ENCODE results near the gene EPN1.

Gene EPN1

GRCh38 chr19:55661826-55662225, 13.2 kb upstream of the EPN1 start:
- DNase-seq = no peak

- no peak for DNase-seq
Measured at GRCh38 chr19:55663846-55664536, 11.0 kb upstream of the EPN1 start.

GRCh38 chr19:55666343-55667005, 8.6 kb upstream of the EPN1 start:
- DNase-seq = no peak

GRCh38 chr19:55667006-55667381, 8.0 kb upstream of the EPN1 start:
- DNase-seq = no peak

- no peak for DNase-seq
Measured at GRCh38 chr19:55667511-55667910, 7.5 kb upstream of the EPN1 start.

GRCh38 chr19:55667958-55668357, 7.1 kb upstream of the EPN1 start:
- DNase-seq = no peak

- no peak for DNase-seq
Measured at GRCh38 chr19:55668603-55669348, 6.2 kb upstream of the EPN1 start.

- DNase-seq = no peak
Measured at GRCh38 chr19:55669418-55670279, 5.4 kb upstream of the EPN1 start.

GRCh38 chr19:55670280-55671053, 4.6 kb upstream of the EPN1 start:
- DNase-seq = no peak

GRCh38 chr19:55671054-55671378, 4.0 kb upstream of the EPN1 start:
- DNase-seq = no peak

GRCh38 chr19:55672418-55672817, 2.6 kb upstream of the EPN1 start:
- no peak for DNase-seq

GRCh38 chr19:55673465-55673864, 1.6 kb upstream of the EPN1 start:
- no peak for DNase-seq

- no peak for DNase-seq
Measured at GRCh38 chr19:55673889-55674288, 1.1 kb upstream of the EPN1 start.

- no peak for DNase-seq
Measured at GRCh38 chr19:55674459-55674840, 576 bp upstream of the EPN1 start.

- DNase-seq = no peak
Measured at GRCh38 chr19:55675661-55676354, 782 bp downstream of the EPN1 start.

GRCh38 chr19:55676383-55676782, 1.4 kb downstream of the EPN1 start:
- DNase-seq = no peak

- DNase-seq = no peak
Measured at GRCh38 chr19:55676889-55677505, 2.0 kb downstream of the EPN1 start.

- DNase-seq = no peak
Measured at GRCh38 chr19:55677572-55678028, 2.6 kb downstream of the EPN1 start.

- no peak for DNase-seq
Measured at GRCh38 chr19:55678121-55678671, 3.2 kb downstream of the EPN1 start.

GRCh38 chr19:55679343-55680257, 4.6 kb downstream of the EPN1 start:
- no peak for DNase-seq

Measured in stimulated activated CD4-positive, alpha-beta T cell treated with anti-CD3 and anti-CD28 coated beads, Interleukin-4, amount 100 ng/mL, for 4 hours (primary cell).